Activated T-helper 2 cell treated with anti-CD3 and anti-CD28 coated beads, Interferon-gamma antibody, Interleukin-2, Interleukin-4, amounts not matched to agents 10 μg/mL and 5 μg/mL and 100 μg/mL, durations not matched to agents 14 hours and 24 hours and 36 hours (primary cell): ENCODE measurements around the gene SLC8A1. TPM values are rescaled to one million over a fixed set of nuclear protein-coding genes. Genes with fewer than 3 reads are reported as not detected.

ENCODE experiments used
- DNase-seq: peaks from one replicate; pipeline ENCODE4 v3.0.0; 2021; ENCODE audit warnings: low spot score
- H3K27ac Mint-ChIP-seq: one replicate; pipeline ENCODE4 v1.8.0; 2021; ENCODE audit warnings: mixed read lengths
- H3K27me3 Mint-ChIP-seq: one replicate; pipeline ENCODE4 v1.8.0; 2021; ENCODE audit warnings: low read depth, mixed read lengths
- H3K36me3 Mint-ChIP-seq: one replicate; pipeline ENCODE4 v1.8.0; 2021; ENCODE audit warnings: low read depth, mixed read lengths
- H3K4me1 Mint-ChIP-seq: one replicate; pipeline ENCODE4 v1.8.0; 2021; ENCODE audit warnings: low read depth, mixed read lengths
- H3K4me3 Mint-ChIP-seq: one replicate; pipeline ENCODE4 v1.8.0; 2021; ENCODE audit warnings: low read depth, mild to moderate bottlenecking, moderate library complexity, mixed read lengths
- H3K9me3 Mint-ChIP-seq: one replicate; pipeline ENCODE4 v1.8.0; 2021; ENCODE audit warnings: mixed read lengths
- intact Hi-C: fragments of 100-400 bp; cut with micrococcal nuclease; formaldehyde crosslinking; loops from one replicate; pipeline ENCODE4 v1.15.1; 2023
- total RNA-seq: library from RNA; stranded (reverse); gene quantifications from 2 replicates; pipeline ENCODE4 v1.2.3, GENCODE V29; 2022

The SLC8A1 gene
- total RNA-seq, 1 donor from 2014 or later = 5.5 TPM

- Mint-ChIP-seq H3K9me3 (no peaks in the 10 kb centered on the region), H3K27ac (no peak overlapping the region), H3K27me3 (no peaks in the 10 kb centered on the region), H3K36me3 (no peaks in the 10 kb centered on the region), H3K4me3 (no peak overlapping the region), H3K4me1 (peaks cover 12% of the 10 kb centered on the region)
- intact Hi-C loops = no loop called here
- no peak for DNase-seq
Measured at GRCh38 chr2:40164736-40165508, 287.0 kb downstream of the SLC8A1 start.

- Mint-ChIP-seq H3K4me1 (no peaks in the 10 kb centered on the region), H3K27me3 (no peaks in the 10 kb centered on the region), H3K4me3 (no peak overlapping the region), H3K36me3 (no peaks in the 10 kb centered on the region), H3K9me3 (no peaks in the 10 kb centered on the region), H3K27ac (no peak overlapping the region)
- intact Hi-C loops = no loop called here
- no peak for DNase-seq
Measured at GRCh38 chr2:40161986-40162385, 289.9 kb downstream of the SLC8A1 start.

- intact Hi-C loops = no loop called here
- DNase-seq = no peak
- H3K27me3 Mint-ChIP-seq = no peaks in the 10 kb centered on the region
- no peak overlapping the region for H3K4me3 Mint-ChIP-seq
- H3K9me3 Mint-ChIP-seq = no peaks in the 10 kb centered on the region
- H3K27ac Mint-ChIP-seq = no peak overlapping the region
- no peaks in the 10 kb centered on the region for H3K4me1 Mint-ChIP-seq
- no peaks in the 10 kb centered on the region for H3K36me3 Mint-ChIP-seq
Measured at GRCh38 chr2:40160751-40161218, 291.1 kb downstream of the SLC8A1 start.

- no peak for DNase-seq
- H3K36me3 Mint-ChIP-seq = no peaks in the 10 kb centered on the region
- no peak overlapping the region for H3K27ac Mint-ChIP-seq
- intact Hi-C loops = no loop called here
- no peak overlapping the region for H3K4me3 Mint-ChIP-seq
- H3K4me1 Mint-ChIP-seq = no peaks in the 10 kb centered on the region
- H3K9me3 Mint-ChIP-seq = no peaks in the 10 kb centered on the region
- H3K27me3 Mint-ChIP-seq = no peaks in the 10 kb centered on the region
Measured at GRCh38 chr2:40159333-40159732, 292.6 kb downstream of the SLC8A1 start.

GRCh38 chr2:40158781-40159180, 293.1 kb downstream of the SLC8A1 start:
- Mint-ChIP-seq H3K4me3 (no peak overlapping the region), H3K4me1 (no peaks in the 10 kb centered on the region), H3K9me3 (no peaks in the 10 kb centered on the region), H3K36me3 (no peaks in the 10 kb centered on the region), H3K27me3 (no peaks in the 10 kb centered on the region), H3K27ac (no peak overlapping the region)
- intact Hi-C loops = no loop called here
- DNase-seq = no peak

GRCh38 chr2:40155728-40156127, 296.2 kb downstream of the SLC8A1 start:
- Mint-ChIP-seq H3K36me3 (no peaks in the 10 kb centered on the region), H3K27me3 (no peaks in the 10 kb centered on the region), H3K4me3 (no peak overlapping the region), H3K4me1 (no peaks in the 10 kb centered on the region), H3K9me3 (no peaks in the 10 kb centered on the region), H3K27ac (no peak overlapping the region)
- DNase-seq = no peak
- intact Hi-C loops = no loop called here

GRCh38 chr2:40150266-40150665, 301.6 kb downstream of the SLC8A1 start:
- Mint-ChIP-seq H3K4me1 (no peaks in the 10 kb centered on the region), H3K9me3 (no peaks in the 10 kb centered on the region), H3K36me3 (no peaks in the 10 kb centered on the region), H3K27me3 (no peaks in the 10 kb centered on the region), H3K4me3 (no peak overlapping the region), H3K27ac (no peak overlapping the region)
- intact Hi-C loops = no loop called here
- no peak for DNase-seq

GRCh38 chr2:40148334-40148733, 303.6 kb downstream of the SLC8A1 start:
- Mint-ChIP-seq H3K4me3 (no peak overlapping the region), H3K9me3 (no peaks in the 10 kb centered on the region), H3K27ac (no peak overlapping the region), H3K36me3 (no peaks in the 10 kb centered on the region), H3K27me3 (no peaks in the 10 kb centered on the region), H3K4me1 (no peaks in the 10 kb centered on the region)
- no peak for DNase-seq
- intact Hi-C loops = no loop called here

- Mint-ChIP-seq H3K27me3 (no peaks in the 10 kb centered on the region), H3K4me1 (no peaks in the 10 kb centered on the region), H3K4me3 (no peak overlapping the region), H3K36me3 (no peaks in the 10 kb centered on the region), H3K9me3 (no peaks in the 10 kb centered on the region), H3K27ac (no peak overlapping the region)
- no peak for DNase-seq
- intact Hi-C loops = no loop called here
Measured at GRCh38 chr2:40147360-40147759, 304.5 kb downstream of the SLC8A1 start.

GRCh38 chr2:40144022-40144421, 307.9 kb downstream of the SLC8A1 start:
- DNase-seq = no peak
- Mint-ChIP-seq H3K9me3 (no peaks in the 10 kb centered on the region), H3K27ac (no peak overlapping the region), H3K4me1 (no peaks in the 10 kb centered on the region), H3K36me3 (peaks cover 5% of the 10 kb centered on the region), H3K4me3 (no peak overlapping the region), H3K27me3 (no peaks in the 10 kb centered on the region)
- intact Hi-C loops = no loop called here

- intact Hi-C loops = no loop called here
- no peak overlapping the region for H3K27ac Mint-ChIP-seq
- no peak for DNase-seq
- H3K9me3 Mint-ChIP-seq = no peaks in the 10 kb centered on the region
- no peaks in the 10 kb centered on the region for H3K4me1 Mint-ChIP-seq
- H3K36me3 Mint-ChIP-seq = peaks cover 9% of the 10 kb centered on the region
- no peaks in the 10 kb centered on the region for H3K27me3 Mint-ChIP-seq
- H3K4me3 Mint-ChIP-seq = no peak overlapping the region
Measured at GRCh38 chr2:40138314-40138713, 313.6 kb downstream of the SLC8A1 start.

GRCh38 chr2:40131081-40131704, 320.7 kb downstream of the SLC8A1 start:
- Mint-ChIP-seq H3K27ac (no peak overlapping the region), H3K4me1 (peaks cover 15% of the 10 kb centered on the region), H3K4me3 (no peak overlapping the region), H3K27me3 (no peaks in the 10 kb centered on the region), H3K9me3 (no peaks in the 10 kb centered on the region), H3K36me3 (no peaks in the 10 kb centered on the region)
- intact Hi-C loops = no loop called here
- DNase-seq = no peak

- intact Hi-C loops = no loop called here
- peaks cover 19% of the 10 kb centered on the region for H3K4me1 Mint-ChIP-seq
- no peaks in the 10 kb centered on the region for H3K27me3 Mint-ChIP-seq
- H3K36me3 Mint-ChIP-seq = no peaks in the 10 kb centered on the region
- no peak overlapping the region for H3K27ac Mint-ChIP-seq
- no peak for DNase-seq
- H3K9me3 Mint-ChIP-seq = no peaks in the 10 kb centered on the region
- H3K4me3 Mint-ChIP-seq = no peak overlapping the region
Measured at GRCh38 chr2:40130251-40130994, 321.5 kb downstream of the SLC8A1 start.
